HepG2 (cell line): ENCODE data around the gene NEDD8. TPM values are rescaled to one million over a fixed set of nuclear protein-coding genes. Genes with fewer than 3 reads are reported as not detected.
A peak's percentile ranks its signal among the peaks of the same experiment; 100 is the strongest.

ENCODE experiments used
- ARID2 ChIP-seq: sonication (generic); formaldehyde crosslinking; IDR thresholded peaks from 2 replicates; pipeline ENCODE4 v1.8.1; 2022; ENCODE audit warnings: mild to moderate bottlenecking, missing genetic modification reagents, borderline replicate concordance
- CCDC6 ChIP-seq: sonication (generic); formaldehyde crosslinking; IDR thresholded peaks from 2 replicates; pipeline ENCODE4 v1.8.1; 2022; ENCODE audit warnings: mild to moderate bottlenecking, missing genetic modification reagents, moderate library complexity
- CHCHD3 ChIP-seq: sonication (generic); formaldehyde crosslinking; IDR thresholded peaks from 2 replicates; pipeline ENCODE4 v1.8.0; 2022; ENCODE audit warnings: mild to moderate bottlenecking, missing genetic modification reagents, moderate library complexity
- HDAC6 ChIP-seq: fragments of 200-600 bp; sonication (generic); IDR thresholded peaks from 2 replicates; pipeline ENCODE4 v1.7.0; 2017; ENCODE audit warnings: mild to moderate bottlenecking, antibody characterized with exemption, low read length, low read depth
- KAT8 ChIP-seq: IDR thresholded peaks from 2 replicates; pipeline ENCODE4 v1.6.1; 2016; ENCODE audit warnings: missing genetic modification reagents, missing compliant biosample characterization
- NONO ChIP-seq, 2 experiments: fragments of 450-650 bp in 1 of 2; sonication (generic) in 1 of 2; formaldehyde crosslinking in 1 of 2; IDR thresholded peaks in 1 of 2; conservative IDR thresholded peaks in 1 of 2; 2 replicates each; pipeline versions ENCODE4 v1.6.1 to v1.8.0; 2017 to 2022; ENCODE audit warnings: mild to moderate bottlenecking in 1 of 2, missing genetic modification reagents in 1 of 2, moderate library complexity in 1 of 2
- PHF5A ChIP-seq: IDR thresholded peaks from one replicate; pipeline ENCODE4 v1.6.1; 2018; ENCODE audit warnings: low read depth, missing genetic modification reagents; ENCODE audit not compliant: unreplicated experiment
- ZNF180 ChIP-seq: sonication (generic); formaldehyde crosslinking; IDR thresholded peaks from 2 replicates; pipeline ENCODE4 v1.4.0; 2020; ENCODE audit warnings: low read depth, missing genetic modification reagents, borderline replicate concordance
- ZNF577 ChIP-seq: sonication (generic); formaldehyde crosslinking; IDR thresholded peaks from 2 replicates; pipeline ENCODE4 v1.4.0; 2020; ENCODE audit warnings: mild to moderate bottlenecking, low read depth, missing genetic modification reagents, borderline replicate concordance
- ZNF737 ChIP-seq: sonication (generic); formaldehyde crosslinking; IDR thresholded peaks from 2 replicates; pipeline ENCODE4 v1.5.0; 2020; ENCODE audit warnings: missing genetic modification reagents, mild to moderate bottlenecking, borderline replicate concordance
- ZNF839 ChIP-seq: sonication (generic); formaldehyde crosslinking; IDR thresholded peaks from 2 replicates; pipeline ENCODE4 v1.4.0; 2020; ENCODE audit warnings: missing genetic modification reagents, mild to moderate bottlenecking, borderline replicate concordance
- polyA plus RNA-seq, 8 experiments: library from polyadenylated mRNA; depleted of rRNA in 3 of 8; stranded (reverse) in 7 of 8; unstranded in 1 of 8; fragments of >200 nt; fragmentation: Illumina TruSeq in 4 of 8; extraction: Trizol in 4 of 8; gene quantifications; 2 replicates each; pipeline versions ENCODE4 v1.2.1 to v1.2.3, GENCODE V29; 2011 to 2016; ENCODE audit warnings: low read depth in 4 of 8, missing spikeins in 1 of 8, mixed read lengths in 1 of 8; ENCODE audit not compliant: insufficient read depth in 1 of 8
- total RNA-seq, 5 experiments: library from RNA; depleted of rRNA; stranded (reverse); fragments of >200 nt; fragmentation: Illumina TruSeq; extraction: Trizol; gene quantifications; 2 replicates each; pipeline ENCODE4 v1.2.3, GENCODE V29; 2016; ENCODE audit warnings: low read depth in 1 of 5
- TF ChIP-seq, protein P1 (sequence below): sonication (generic); formaldehyde crosslinking; IDR thresholded peaks from 2 replicates; pipeline ENCODE4 v1.9.0; 2022; ENCODE audit warnings: low read depth, missing genetic modification reagents
- TF ChIP-seq, protein P2 (sequence below): sonication (generic); formaldehyde crosslinking; IDR thresholded peaks from 2 replicates; pipeline ENCODE4 v1.5.0; 2020; ENCODE audit warnings: missing genetic modification reagents
- TF ChIP-seq, protein P3 (sequence below): sonication (generic); formaldehyde crosslinking; IDR thresholded peaks from 2 replicates; pipeline ENCODE4 v1.8.1; 2022; ENCODE audit warnings: mild to moderate bottlenecking, missing genetic modification reagents
- TF ChIP-seq, protein P4 (sequence below): sonication (generic); formaldehyde crosslinking; IDR thresholded peaks from 2 replicates; pipeline ENCODE4 v1.4.0; 2020; ENCODE audit warnings: missing genetic modification reagents
- TF ChIP-seq, protein P5 (sequence below): sonication (generic); formaldehyde crosslinking; IDR thresholded peaks from 2 replicates; pipeline ENCODE4 v1.4.0; 2020; ENCODE audit warnings: missing genetic modification reagents, mild to moderate bottlenecking, borderline replicate concordance

Gene NEDD8
- total and polyA plus RNA-seq, 2 of the 13 experiments (the other 11 are each of a cell fraction or from before 2014, with no cell fraction given): 535 to 713 TPM

DNA sequence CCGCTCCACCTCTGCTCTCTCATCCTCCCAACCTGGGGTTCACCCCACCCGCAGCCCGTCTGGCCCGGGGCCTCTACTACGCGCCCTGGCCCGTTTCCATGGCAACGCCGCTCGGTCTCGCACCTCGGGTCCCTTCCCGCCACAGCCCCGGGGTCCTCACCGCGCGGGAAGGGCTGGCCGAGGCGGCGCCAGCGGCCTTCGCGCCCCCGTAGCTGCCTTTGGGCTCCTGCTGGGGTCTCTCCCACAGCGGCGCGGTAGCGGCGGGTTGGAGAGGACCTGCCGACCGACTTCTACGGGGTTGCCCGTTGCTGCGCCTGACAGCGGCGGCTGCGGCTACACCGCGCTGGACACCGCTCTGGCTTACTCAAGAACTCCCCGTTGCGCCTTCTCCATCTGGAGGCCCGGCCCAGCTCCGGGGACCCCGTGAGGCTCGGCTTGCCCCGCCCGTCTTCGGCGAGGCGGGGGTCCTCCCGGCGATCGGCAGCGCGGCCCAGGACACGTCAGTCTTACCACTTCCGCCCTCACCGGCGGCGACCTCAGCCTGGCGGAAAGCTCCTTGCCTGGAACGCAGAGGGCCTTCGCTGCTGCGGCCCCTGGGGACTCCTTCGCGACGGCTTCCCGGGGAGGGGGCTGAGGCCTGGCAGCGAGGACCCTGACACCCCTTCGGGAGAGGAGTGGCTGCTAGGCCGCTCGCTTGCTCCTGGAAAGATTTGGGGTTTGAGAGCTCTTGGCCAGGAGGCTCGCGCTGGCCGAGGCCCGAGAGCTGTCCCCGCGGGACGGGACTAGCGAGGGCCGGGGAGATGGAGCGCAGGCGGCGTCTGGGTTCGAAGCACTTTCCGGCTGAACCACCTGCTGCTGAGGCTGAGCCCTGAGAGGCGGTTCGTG is 36.7 kb downstream of the NEDD8 start, which contains the start of gene TM9SF1 (continued):
- TF ChIP-seq, protein P1, sequence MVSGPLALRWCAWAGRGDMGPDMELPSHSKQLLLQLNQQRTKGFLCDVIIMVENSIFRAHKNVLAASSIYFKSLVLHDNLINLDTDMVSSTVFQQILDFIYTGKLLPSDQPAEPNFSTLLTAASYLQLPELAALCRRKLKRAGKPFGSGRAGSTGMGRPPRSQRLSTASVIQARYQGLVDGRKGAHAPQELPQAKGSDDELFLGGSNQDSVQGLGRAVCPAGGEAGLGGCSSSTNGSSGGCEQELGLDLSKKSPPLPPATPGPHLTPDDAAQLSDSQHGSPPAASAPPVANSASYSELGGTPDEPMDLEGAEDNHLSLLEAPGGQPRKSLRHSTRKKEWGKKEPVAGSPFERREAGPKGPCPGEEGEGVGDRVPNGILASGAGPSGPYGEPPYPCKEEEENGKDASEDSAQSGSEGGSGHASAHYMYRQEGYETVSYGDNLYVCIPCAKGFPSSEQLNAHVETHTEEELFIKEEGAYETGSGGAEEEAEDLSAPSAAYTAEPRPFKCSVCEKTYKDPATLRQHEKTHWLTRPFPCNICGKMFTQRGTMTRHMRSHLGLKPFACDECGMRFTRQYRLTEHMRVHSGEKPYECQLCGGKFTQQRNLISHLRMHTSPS (CRISPR knock-in tag): peak; percentile 56
- TF ChIP-seq ZNF839 (CRISPR knock-in tag) (peak; percentile 100), ZNF577 (CRISPR knock-in tag) (peak; percentile 99), ZNF737 (CRISPR knock-in tag) (no peak), ZNF180 (CRISPR knock-in tag) (peak; percentile 88; the same call in 1 of the 2 replicates), KAT8 (CRISPR knock-in tag) (peak; percentile 99), HDAC6 (no peak; the same call in none of the 2 replicates), CCDC6 (CRISPR knock-in tag) (no peak), PHF5A (CRISPR knock-in tag) (peak; percentile 94), ARID2 (peak; percentile 95), CHCHD3 (CRISPR knock-in tag) (peak; percentile 44), NONO (IDR thresholded peaks at IDR 0.05) (no peak), NONO (CRISPR knock-in tag; conservative IDR thresholded peaks at IDR 0.05) (no peak)
- TF ChIP-seq, protein P2, sequence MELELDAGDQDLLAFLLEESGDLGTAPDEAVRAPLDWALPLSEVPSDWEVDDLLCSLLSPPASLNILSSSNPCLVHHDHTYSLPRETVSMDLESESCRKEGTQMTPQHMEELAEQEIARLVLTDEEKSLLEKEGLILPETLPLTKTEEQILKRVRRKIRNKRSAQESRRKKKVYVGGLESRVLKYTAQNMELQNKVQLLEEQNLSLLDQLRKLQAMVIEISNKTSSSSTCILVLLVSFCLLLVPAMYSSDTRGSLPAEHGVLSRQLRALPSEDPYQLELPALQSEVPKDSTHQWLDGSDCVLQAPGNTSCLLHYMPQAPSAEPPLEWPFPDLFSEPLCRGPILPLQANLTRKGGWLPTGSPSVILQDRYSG (CRISPR knock-in tag): peak; percentile 97
- TF ChIP-seq, protein P3, sequence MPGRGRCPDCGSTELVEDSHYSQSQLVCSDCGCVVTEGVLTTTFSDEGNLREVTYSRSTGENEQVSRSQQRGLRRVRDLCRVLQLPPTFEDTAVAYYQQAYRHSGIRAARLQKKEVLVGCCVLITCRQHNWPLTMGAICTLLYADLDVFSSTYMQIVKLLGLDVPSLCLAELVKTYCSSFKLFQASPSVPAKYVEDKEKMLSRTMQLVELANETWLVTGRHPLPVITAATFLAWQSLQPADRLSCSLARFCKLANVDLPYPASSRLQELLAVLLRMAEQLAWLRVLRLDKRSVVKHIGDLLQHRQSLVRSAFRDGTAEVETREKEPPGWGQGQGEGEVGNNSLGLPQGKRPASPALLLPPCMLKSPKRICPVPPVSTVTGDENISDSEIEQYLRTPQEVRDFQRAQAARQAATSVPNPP: peak; percentile 99
- TF ChIP-seq, protein P4, sequence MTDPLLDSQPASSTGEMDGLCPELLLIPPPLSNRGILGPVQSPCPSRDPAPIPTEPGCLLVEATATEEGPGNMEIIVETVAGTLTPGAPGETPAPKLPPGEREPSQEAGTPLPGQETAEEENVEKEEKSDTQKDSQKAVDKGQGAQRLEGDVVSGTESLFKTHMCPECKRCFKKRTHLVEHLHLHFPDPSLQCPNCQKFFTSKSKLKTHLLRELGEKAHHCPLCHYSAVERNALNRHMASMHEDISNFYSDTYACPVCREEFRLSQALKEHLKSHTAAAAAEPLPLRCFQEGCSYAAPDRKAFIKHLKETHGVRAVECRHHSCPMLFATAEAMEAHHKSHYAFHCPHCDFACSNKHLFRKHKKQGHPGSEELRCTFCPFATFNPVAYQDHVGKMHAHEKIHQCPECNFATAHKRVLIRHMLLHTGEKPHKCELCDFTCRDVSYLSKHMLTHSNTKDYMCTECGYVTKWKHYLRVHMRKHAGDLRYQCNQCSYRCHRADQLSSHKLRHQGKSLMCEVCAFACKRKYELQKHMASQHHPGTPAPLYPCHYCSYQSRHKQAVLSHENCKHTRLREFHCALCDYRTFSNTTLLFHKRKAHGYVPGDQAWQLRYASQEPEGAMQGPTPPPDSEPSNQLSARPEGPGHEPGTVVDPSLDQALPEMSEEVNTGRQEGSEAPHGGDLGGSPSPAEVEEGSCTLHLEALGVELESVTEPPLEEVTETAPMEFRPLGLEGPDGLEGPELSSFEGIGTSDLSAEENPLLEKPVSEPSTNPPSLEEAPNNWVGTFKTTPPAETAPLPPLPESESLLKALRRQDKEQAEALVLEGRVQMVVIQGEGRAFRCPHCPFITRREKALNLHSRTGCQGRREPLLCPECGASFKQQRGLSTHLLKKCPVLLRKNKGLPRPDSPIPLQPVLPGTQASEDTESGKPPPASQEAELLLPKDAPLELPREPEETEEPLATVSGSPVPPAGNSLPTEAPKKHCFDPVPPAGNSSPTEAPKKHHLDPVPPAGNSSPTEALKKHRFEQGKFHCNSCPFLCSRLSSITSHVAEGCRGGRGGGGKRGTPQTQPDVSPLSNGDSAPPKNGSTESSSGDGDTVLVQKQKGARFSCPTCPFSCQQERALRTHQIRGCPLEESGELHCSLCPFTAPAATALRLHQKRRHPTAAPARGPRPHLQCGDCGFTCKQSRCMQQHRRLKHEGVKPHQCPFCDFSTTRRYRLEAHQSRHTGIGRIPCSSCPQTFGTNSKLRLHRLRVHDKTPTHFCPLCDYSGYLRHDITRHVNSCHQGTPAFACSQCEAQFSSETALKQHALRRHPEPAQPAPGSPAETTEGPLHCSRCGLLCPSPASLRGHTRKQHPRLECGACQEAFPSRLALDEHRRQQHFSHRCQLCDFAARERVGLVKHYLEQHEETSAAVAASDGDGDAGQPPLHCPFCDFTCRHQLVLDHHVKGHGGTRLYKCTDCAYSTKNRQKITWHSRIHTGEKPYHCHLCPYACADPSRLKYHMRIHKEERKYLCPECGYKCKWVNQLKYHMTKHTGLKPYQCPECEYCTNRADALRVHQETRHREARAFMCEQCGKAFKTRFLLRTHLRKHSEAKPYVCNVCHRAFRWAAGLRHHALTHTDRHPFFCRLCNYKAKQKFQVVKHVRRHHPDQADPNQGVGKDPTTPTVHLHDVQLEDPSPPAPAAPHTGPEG (CRISPR knock-in tag): peak; percentile 85
- TF ChIP-seq, protein P5, sequence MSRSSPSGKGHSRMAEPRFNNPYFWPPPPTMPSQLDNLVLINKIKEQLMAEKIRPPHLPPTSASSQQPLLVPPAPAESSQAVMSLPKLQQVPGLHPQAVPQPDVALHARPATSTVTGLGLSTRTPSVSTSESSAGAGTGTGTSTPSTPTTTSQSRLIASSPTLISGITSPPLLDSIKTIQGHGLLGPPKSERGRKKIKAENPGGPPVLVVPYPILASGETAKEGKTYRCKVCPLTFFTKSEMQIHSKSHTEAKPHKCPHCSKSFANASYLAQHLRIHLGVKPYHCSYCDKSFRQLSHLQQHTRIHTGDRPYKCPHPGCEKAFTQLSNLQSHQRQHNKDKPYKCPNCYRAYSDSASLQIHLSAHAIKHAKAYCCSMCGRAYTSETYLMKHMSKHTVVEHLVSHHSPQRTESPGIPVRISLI (CRISPR knock-in tag): peak; percentile 85
